Caki2 (cell line): ENCODE data around the gene TBC1D14. TPM values are rescaled to one million over a fixed set of nuclear protein-coding genes. Genes with fewer than 3 reads are reported as not detected.
A peak's percentile ranks its signal among the peaks of the same experiment; 100 is the strongest.

Source experiments
- DNase-seq: peaks from one replicate; pipeline ENCODE4 v3.0.0-alpha.2; 2015; ENCODE audit warnings: low read depth
- in situ Hi-C: cut with HindIII; loops from 2 replicates; pipeline ENCODE4 v1.10.0; 2016; ENCODE audit warnings: low sequenced_read_pairs, low pct_unique_long_range_greater_than_20kb, mixed read lengths
- total RNA-seq: library from RNA; depleted of rRNA; stranded (reverse); fragments of >200 nt; shearing (Covaris generic); gene quantifications from 2 replicates; pipeline ENCODE4 v1.2.3, GENCODE V29; 2014; ENCODE audit warnings: low replicate concordance; rRNA removed

TBC1D14 gene
- 78.4 and 80.6 TPM in 2 replicates for total RNA-seq

GRCh38 chr4:6909113-6909969 is at the start of gene TBC1D14:
TSS of gene TBC1D14 (plus strand) at chr4:6909826. CDS start at chr4:6923390, 13,564 bp downstream.
- peak; percentile 90 for DNase-seq
- in situ Hi-C loops, result no loop called here

DNA sequence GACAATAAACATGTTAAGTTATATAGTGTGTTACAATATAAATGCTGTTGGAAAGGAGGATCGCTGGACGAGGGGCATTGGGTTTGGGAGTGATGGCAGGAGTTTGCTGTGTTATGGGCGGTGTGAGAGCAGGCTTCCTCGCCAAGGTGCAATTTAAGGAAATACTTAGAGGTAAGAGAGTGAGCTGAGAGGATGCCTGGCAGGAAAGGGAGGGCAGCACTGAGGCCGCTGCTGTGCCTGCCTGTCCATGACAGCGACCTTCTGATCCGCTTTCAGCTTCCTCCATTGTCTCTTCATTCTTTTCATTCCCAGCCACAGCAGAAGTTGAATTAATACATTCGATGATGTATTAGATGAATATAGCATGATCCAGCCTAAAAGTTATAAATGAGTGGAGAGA is 41.2 kb upstream of the TBC1D14 start:
- in situ Hi-C loops, result no loop called here
- DNase-seq, result no peak

- no peak for DNase-seq
- in situ Hi-C loops, result no loop called here
Measured at GRCh38 chr4:6869944-6870343, 39.7 kb upstream of the TBC1D14 start.

DNA sequence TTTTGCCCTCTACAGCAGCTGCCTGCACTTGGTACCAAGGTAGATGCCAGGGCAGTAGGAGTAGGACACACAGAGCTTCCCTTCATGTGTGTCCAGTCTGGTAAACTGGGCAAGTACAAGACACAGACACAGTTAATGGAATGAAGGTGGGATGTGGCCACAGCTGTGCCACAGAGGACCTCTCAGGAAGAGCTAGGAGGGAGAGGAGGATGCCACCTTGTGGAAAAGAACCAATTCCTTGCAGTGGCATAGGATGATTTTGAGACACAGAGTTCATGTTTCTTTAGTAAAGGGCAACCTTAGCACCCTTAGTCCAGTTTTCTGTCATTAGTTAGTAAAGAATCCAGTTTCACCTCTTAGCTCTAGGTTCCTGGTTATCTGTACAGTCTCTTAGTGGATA is 36.3 kb upstream of the TBC1D14 start:
- in situ Hi-C loops, result no loop called here
- DNase-seq, result peak; percentile 19

- in situ Hi-C loops, result no loop called here
- peak; percentile 33 for DNase-seq
Measured at GRCh38 chr4:6873792-6874461, 35.7 kb upstream of the TBC1D14 start.

DNA sequence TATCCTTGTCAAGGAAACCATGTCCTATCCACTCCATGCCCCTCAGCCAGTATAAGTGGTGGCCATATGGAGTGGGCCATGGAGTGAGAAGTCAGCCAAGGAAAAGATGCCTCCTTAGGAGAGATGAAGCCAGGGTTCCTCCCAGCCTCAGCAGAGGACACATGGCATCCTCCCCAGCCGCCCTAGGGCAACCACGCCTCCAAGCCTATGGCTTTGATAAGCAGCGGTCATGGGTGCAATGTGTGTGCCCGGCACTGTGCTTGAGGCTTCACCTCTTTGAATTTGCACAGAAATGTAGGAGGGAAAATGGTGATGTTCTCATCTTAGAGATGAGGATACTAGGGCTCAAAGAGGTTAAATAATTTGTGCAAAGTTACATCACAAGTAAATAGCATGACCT is 34.6 kb upstream of the TBC1D14 start:
- DNase-seq, result no peak
- in situ Hi-C loops, result no loop called here

GRCh38 chr4:6875431-6875831 is 34.2 kb upstream of the TBC1D14 start:
- in situ Hi-C loops, result no loop called here
- no peak for DNase-seq

- in situ Hi-C loops, result no loop called here
- no peak for DNase-seq
Measured at GRCh38 chr4:6876440-6876839, 33.2 kb upstream of the TBC1D14 start.

DNA sequence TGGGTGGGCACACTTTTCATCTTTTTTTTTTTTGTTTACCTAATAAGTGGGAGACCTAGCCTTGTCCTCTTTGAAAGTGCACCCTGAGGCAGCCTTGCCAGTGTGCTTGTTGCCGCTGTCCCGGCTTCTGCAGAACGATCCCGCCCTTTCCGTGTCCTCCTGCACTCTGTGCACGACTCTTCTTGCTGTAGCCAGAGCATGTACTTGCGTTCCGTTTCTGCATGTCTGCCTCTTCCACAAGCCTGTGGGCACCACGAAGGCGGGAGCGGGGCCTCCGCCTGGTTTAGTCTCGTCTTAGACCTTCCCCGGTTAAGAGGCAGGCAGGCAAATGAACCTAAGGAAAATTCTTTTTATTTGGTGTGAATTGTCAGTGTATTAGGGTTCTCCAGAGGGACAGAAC is 32.6 kb upstream of the TBC1D14 start:
- in situ Hi-C loops, result no loop called here
- no peak for DNase-seq

DNA sequence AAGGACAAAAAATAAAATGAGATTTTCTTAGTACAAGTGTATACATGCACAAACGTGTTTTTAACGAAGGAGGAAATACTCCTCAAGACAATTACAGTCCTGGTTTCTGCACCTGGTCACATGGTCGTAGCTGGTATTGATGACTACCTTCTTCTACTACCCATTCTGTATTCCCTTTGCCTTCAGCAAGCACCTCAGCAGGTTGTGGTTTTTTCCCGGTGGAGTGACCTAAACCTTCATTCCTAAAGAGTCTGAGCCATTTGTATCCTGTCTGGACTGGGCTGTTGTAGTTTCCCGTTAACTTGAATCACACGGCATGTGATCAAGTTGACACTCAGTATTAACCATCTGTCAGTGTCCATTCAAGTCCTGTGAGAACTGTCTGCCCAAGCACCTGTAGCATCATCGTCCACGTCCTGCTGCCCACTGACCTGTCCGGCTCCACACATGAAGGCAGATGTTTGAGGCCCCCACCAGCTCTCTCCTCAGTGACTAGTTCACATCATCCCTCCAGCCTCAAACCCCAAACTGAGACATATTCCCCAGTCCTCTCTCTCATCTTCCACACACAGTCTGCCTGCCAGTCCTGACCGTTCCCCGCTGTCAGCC is 31.1 kb upstream of the TBC1D14 start:
- in situ Hi-C loops, result no loop called here
- DNase-seq, result no peak

GRCh38 chr4:6880691-6881090 is 28.9 kb upstream of the TBC1D14 start:
- in situ Hi-C loops, result no loop called here
- no peak for DNase-seq

DNA sequence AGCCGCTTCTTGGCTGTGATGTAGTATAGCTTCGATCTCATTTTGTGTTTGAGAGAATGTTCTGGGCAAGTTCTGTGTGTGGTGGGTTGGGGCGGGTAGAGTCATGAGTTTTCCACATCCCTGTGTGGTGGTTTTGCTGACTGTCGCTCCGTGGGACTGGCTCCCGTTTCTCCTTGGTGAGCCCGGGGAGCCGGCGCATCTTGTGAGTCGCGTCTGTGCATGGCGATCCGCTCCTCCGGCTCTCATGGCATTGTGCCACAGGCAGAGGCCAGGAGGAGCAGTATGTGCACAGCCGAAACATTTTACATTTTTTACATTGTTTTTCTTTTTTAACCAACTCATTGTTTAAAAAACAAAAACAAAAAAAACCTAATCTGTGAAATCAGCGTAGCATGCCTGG is 27.7 kb upstream of the TBC1D14 start:
- in situ Hi-C loops, result no loop called here
- DNase-seq, result no peak

DNA sequence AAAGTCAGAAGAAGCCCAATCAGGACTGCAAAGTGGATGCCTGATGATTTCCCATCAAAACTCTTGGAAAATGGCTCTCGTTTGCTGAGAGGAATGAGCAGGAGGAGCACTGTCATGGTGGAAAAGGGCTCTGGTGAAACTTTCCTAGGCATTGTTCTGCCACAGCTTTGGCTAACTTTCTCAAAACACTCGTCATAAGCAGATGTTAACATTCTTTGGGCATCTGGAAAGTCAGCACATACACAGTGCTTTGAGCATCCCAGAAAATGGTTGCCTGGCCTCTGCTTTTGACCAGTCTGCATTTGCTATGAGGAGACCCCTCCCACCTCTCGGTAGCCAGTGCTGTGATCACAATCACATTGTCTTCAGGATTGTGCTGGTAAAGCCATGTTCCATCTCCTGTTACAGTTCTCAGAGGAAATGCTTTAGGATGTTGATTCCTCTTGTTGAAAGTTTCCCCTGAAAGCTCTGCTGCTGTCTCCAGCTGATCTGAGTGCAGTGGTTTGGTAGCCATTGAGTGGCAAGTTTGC is 25.2 kb upstream of the TBC1D14 start:
- in situ Hi-C loops, result no loop called here

GRCh38 chr4:6885953-6886557 is 23.6 kb upstream of the TBC1D14 start:
- DNase-seq, result peak; percentile 88
- in situ Hi-C loops, result no loop called here

More for the DNA sequence above, 25.2 kb upstream of the TBC1D14 start:
- no peak for DNase-seq

DNA sequence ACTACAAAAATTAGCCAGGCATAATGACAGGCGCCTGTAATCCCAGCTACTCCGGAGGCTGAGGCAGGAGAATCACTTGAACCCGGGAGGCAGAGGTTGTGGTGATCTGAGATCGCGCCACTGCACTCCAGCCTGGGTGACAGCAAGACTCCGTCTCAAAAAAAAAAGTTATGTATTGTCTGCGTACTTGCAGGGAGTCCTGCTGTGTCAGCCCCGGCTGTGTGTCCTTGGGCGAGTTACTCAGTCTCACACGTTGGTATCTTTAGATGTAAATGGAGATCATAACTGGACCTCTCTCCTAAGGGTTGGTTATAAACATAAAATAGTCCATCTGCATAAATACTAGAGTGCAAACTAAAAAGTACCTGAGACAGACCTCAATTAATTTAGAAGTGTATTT is 22.7 kb upstream of the TBC1D14 start:
- DNase-seq, result no peak
- in situ Hi-C loops, result no loop called here

- DNase-seq, result no peak
- in situ Hi-C loops, result no loop called here
Measured at GRCh38 chr4:6887591-6888371, 21.8 kb upstream of the TBC1D14 start.

- in situ Hi-C loops, result no loop called here
- no peak for DNase-seq
Measured at GRCh38 chr4:6888506-6889071, 21.0 kb upstream of the TBC1D14 start.
